ENCODE results near the gene TANGO2.

Gene TANGO2

GRCh38 chr22:20040327-20041200, 19.7 kb downstream of the TANGO2 start:
- Histone ChIP-seq H3K9me3 (ENCODE audit: control insufficient read depth, low read length) (no peaks in the 10 kb centered on the region), H3K4me3 (ENCODE audit: low read length) (no peak overlapping the region), H3K4me1 (ENCODE audit: control insufficient read depth, insufficient read depth, low read length) (no peaks in the 10 kb centered on the region), H3K36me3 (ENCODE audit: control insufficient read depth, insufficient read depth, low read length) (peaks cover 6% of the 10 kb centered on the region), H3K27me3 (ENCODE audit: control insufficient read depth, insufficient read depth, low read length) (no peaks in the 10 kb centered on the region), H3K9ac (ENCODE audit: low read length) (no peak overlapping the region)

- Histone ChIP-seq H3K36me3 (ENCODE audit: control insufficient read depth, insufficient read depth, low read length) (peaks cover 6% of the 10 kb centered on the region), H3K9me3 (ENCODE audit: control insufficient read depth, low read length) (no peaks in the 10 kb centered on the region), H3K27me3 (ENCODE audit: control insufficient read depth, insufficient read depth, low read length) (no peaks in the 10 kb centered on the region), H3K9ac (ENCODE audit: low read length) (no peak overlapping the region), H3K4me1 (ENCODE audit: control insufficient read depth, insufficient read depth, low read length) (no peaks in the 10 kb centered on the region), H3K4me3 (ENCODE audit: low read length) (no peak overlapping the region)
Observed at GRCh38 chr22:20043057-20043996, 22.4 kb downstream of the TANGO2 start.

- Histone ChIP-seq H3K9ac (ENCODE audit: low read length) (no peak overlapping the region), H3K4me1 (ENCODE audit: control insufficient read depth, insufficient read depth, low read length) (no peaks in the 10 kb centered on the region), H3K27me3 (ENCODE audit: control insufficient read depth, insufficient read depth, low read length) (no peaks in the 10 kb centered on the region), H3K9me3 (ENCODE audit: control insufficient read depth, low read length) (no peaks in the 10 kb centered on the region), H3K36me3 (ENCODE audit: control insufficient read depth, insufficient read depth, low read length) (peaks cover 6% of the 10 kb centered on the region), H3K4me3 (ENCODE audit: low read length) (no peak overlapping the region)
Observed at GRCh38 chr22:20043997-20044342, 23.1 kb downstream of the TANGO2 start.

- Histone ChIP-seq H3K27me3 (ENCODE audit: control insufficient read depth, insufficient read depth, low read length) (no peaks in the 10 kb centered on the region), H3K36me3 (ENCODE audit: control insufficient read depth, insufficient read depth, low read length) (peaks cover 6% of the 10 kb centered on the region), H3K9me3 (ENCODE audit: control insufficient read depth, low read length) (no peaks in the 10 kb centered on the region), H3K4me1 (ENCODE audit: control insufficient read depth, insufficient read depth, low read length) (no peaks in the 10 kb centered on the region), H3K4me3 (ENCODE audit: low read length) (no peak overlapping the region), H3K9ac (ENCODE audit: low read length) (no peak overlapping the region)
Observed at GRCh38 chr22:20044495-20045151, 23.7 kb downstream of the TANGO2 start.

GRCh38 chr22:20046730-20047129, 25.8 kb downstream of the TANGO2 start:
- H3K27me3 ChIP-seq (ENCODE audit: control insufficient read depth, insufficient read depth, low read length): no peaks in the 10 kb centered on the region
- H3K36me3 ChIP-seq (ENCODE audit: control insufficient read depth, insufficient read depth, low read length): peaks cover 6% of the 10 kb centered on the region
- H3K4me3 ChIP-seq (ENCODE audit: low read length): no peak overlapping the region
- no peaks in the 10 kb centered on the region for H3K9me3 ChIP-seq (ENCODE audit: control insufficient read depth, low read length)
- no peaks in the 10 kb centered on the region for H3K4me1 ChIP-seq (ENCODE audit: control insufficient read depth, insufficient read depth, low read length)
- H3K9ac ChIP-seq (ENCODE audit: low read length): no peak overlapping the region

GRCh38 chr22:20051927-20052308, 31.0 kb downstream of the TANGO2 start:
- H3K27me3 ChIP-seq (ENCODE audit: control insufficient read depth, insufficient read depth, low read length): no peaks in the 10 kb centered on the region
- H3K4me1 ChIP-seq (ENCODE audit: control insufficient read depth, insufficient read depth, low read length): peaks cover 11% of the 10 kb centered on the region
- H3K4me3 ChIP-seq (ENCODE audit: low read length): no peak overlapping the region
- H3K9ac ChIP-seq (ENCODE audit: low read length): no peak overlapping the region
- no peaks in the 10 kb centered on the region for H3K9me3 ChIP-seq (ENCODE audit: control insufficient read depth, low read length)
- H3K36me3 ChIP-seq (ENCODE audit: control insufficient read depth, insufficient read depth, low read length): no peaks in the 10 kb centered on the region

GRCh38 chr22:20052309-20053259, 31.7 kb downstream of the TANGO2 start:
- Histone ChIP-seq H3K36me3 (ENCODE audit: control insufficient read depth, insufficient read depth, low read length) (no peaks in the 10 kb centered on the region), H3K9me3 (ENCODE audit: control insufficient read depth, low read length) (no peaks in the 10 kb centered on the region), H3K4me1 (ENCODE audit: control insufficient read depth, insufficient read depth, low read length) (peaks cover 11% of the 10 kb centered on the region), H3K9ac (ENCODE audit: low read length) (peak overlapping the region; percentile 22), H3K27me3 (ENCODE audit: control insufficient read depth, insufficient read depth, low read length) (no peaks in the 10 kb centered on the region), H3K4me3 (ENCODE audit: low read length) (no peak overlapping the region)

- H3K36me3 ChIP-seq (ENCODE audit: control insufficient read depth, insufficient read depth, low read length): no peaks in the 10 kb centered on the region
- H3K4me3 ChIP-seq (ENCODE audit: low read length): no peak overlapping the region
- no peaks in the 10 kb centered on the region for H3K27me3 ChIP-seq (ENCODE audit: control insufficient read depth, insufficient read depth, low read length)
- no peaks in the 10 kb centered on the region for H3K9me3 ChIP-seq (ENCODE audit: control insufficient read depth, low read length)
- peaks cover 11% of the 10 kb centered on the region for H3K4me1 ChIP-seq (ENCODE audit: control insufficient read depth, insufficient read depth, low read length)
- H3K9ac ChIP-seq (ENCODE audit: low read length): no peak overlapping the region
Observed at GRCh38 chr22:20053407-20054033, 32.6 kb downstream of the TANGO2 start.

GRCh38 chr22:20054034-20054427, 33.1 kb downstream of the TANGO2 start:
- H3K9me3 ChIP-seq (ENCODE audit: control insufficient read depth, low read length): no peaks in the 10 kb centered on the region
- no peaks in the 10 kb centered on the region for H3K36me3 ChIP-seq (ENCODE audit: control insufficient read depth, insufficient read depth, low read length)
- no peaks in the 10 kb centered on the region for H3K27me3 ChIP-seq (ENCODE audit: control insufficient read depth, insufficient read depth, low read length)
- H3K4me1 ChIP-seq (ENCODE audit: control insufficient read depth, insufficient read depth, low read length): peaks cover 11% of the 10 kb centered on the region
- no peak overlapping the region for H3K9ac ChIP-seq (ENCODE audit: low read length)
- no peak overlapping the region for H3K4me3 ChIP-seq (ENCODE audit: low read length)

GRCh38 chr22:20054485-20054884, 33.6 kb downstream of the TANGO2 start:
- Histone ChIP-seq H3K4me1 (ENCODE audit: control insufficient read depth, insufficient read depth, low read length) (peaks cover 11% of the 10 kb centered on the region), H3K36me3 (ENCODE audit: control insufficient read depth, insufficient read depth, low read length) (no peaks in the 10 kb centered on the region), H3K9me3 (ENCODE audit: control insufficient read depth, low read length) (no peaks in the 10 kb centered on the region), H3K27me3 (ENCODE audit: control insufficient read depth, insufficient read depth, low read length) (no peaks in the 10 kb centered on the region), H3K4me3 (ENCODE audit: low read length) (no peak overlapping the region), H3K9ac (ENCODE audit: low read length) (no peak overlapping the region)

- no peak overlapping the region for H3K9ac ChIP-seq (ENCODE audit: low read length)
- no peak overlapping the region for H3K4me3 ChIP-seq (ENCODE audit: low read length)
- peaks cover 11% of the 10 kb centered on the region for H3K4me1 ChIP-seq (ENCODE audit: control insufficient read depth, insufficient read depth, low read length)
- H3K36me3 ChIP-seq (ENCODE audit: control insufficient read depth, insufficient read depth, low read length): no peaks in the 10 kb centered on the region
- H3K27me3 ChIP-seq (ENCODE audit: control insufficient read depth, insufficient read depth, low read length): no peaks in the 10 kb centered on the region
- no peaks in the 10 kb centered on the region for H3K9me3 ChIP-seq (ENCODE audit: control insufficient read depth, low read length)
Observed at GRCh38 chr22:20055144-20055543, 34.2 kb downstream of the TANGO2 start.

Measured in mucosa of stomach (tissue), 1 donor.